HFFc6 (cell line): Measurements from ENCODE around the gene MAOA. TPM values are rescaled to one million over a fixed set of nuclear protein-coding genes. Genes with fewer than 3 reads are reported as not detected.
"Not testable (repeated sequence)": the region's sequence is repeated elsewhere in the genome, so short reads cannot be mapped to it uniquely, and the experiment has no call there.

Experiments
- DNase-seq: peaks from one replicate; pipeline ENCODE4 v3.0.0-alpha.2; 2018
- H3K27ac Mint-ChIP-seq: 2 replicates; pipeline ENCODE4 v1.8.0; 2020; ENCODE audit warnings: mild to moderate bottlenecking, mixed read lengths
- H3K27me3 Mint-ChIP-seq: 2 replicates; pipeline ENCODE4 v1.8.0; 2021; ENCODE audit warnings: mild to moderate bottlenecking, moderate library complexity, mixed read lengths; ENCODE audit not compliant: insufficient read depth
- H3K36me3 Mint-ChIP-seq: 2 replicates; pipeline ENCODE4 v1.8.0; 2021; ENCODE audit warnings: low read depth, mixed read lengths
- H3K4me1 Mint-ChIP-seq: 2 replicates; pipeline ENCODE4 v1.8.0; 2020; ENCODE audit warnings: low read depth, mixed read lengths
- H3K4me3 Mint-ChIP-seq: 2 replicates; pipeline ENCODE4 v1.8.0; 2020; ENCODE audit warnings: mild to moderate bottlenecking, moderate library complexity, mixed read lengths
- H3K9me3 Mint-ChIP-seq: 2 replicates; pipeline ENCODE4 v1.8.0; 2020; ENCODE audit warnings: mild to moderate bottlenecking, mixed read lengths
- CTCF ChIP-seq: fragments of 200-600 bp; sonication (generic); IDR thresholded peaks from 2 replicates; pipeline ENCODE4 v1.5.0; 2021; ENCODE audit warnings: antibody characterized with exemption, mild to moderate bottlenecking
- total RNA-seq, 6 experiments: library from RNA; stranded (reverse); fragmentation: NEBNext Ultra II Directional; extraction: Animal tissue kit (Norgen Biotek cat#: 25700); gene quantifications; 2 replicates in 1 of 6; 3 replicates in 5 of 6; pipeline ENCODE4 v1.2.3, GENCODE V29; 2021

MAOA gene
- total RNA-seq, 6 experiments from 2014 or later: 0.07 to 0.25 (median 0.07) TPM; not detected in 3

GRCh38 chrX:43718081-43718480, 62.0 kb downstream of the MAOA start:
- DNase-seq: no peak
- Mint-ChIP-seq H3K4me1 (no peaks in the 10 kb centered on the region), H3K36me3 (no peaks in the 10 kb centered on the region), H3K27me3 (no peaks in the 10 kb centered on the region), H3K4me3 (no peak overlapping the region), H3K27ac (no peak overlapping the region), H3K9me3 (no peaks in the 10 kb centered on the region)
- no peak for TF ChIP-seq CTCF

GRCh38 chrX:43718546-43718945, 62.4 kb downstream of the MAOA start:
- no peak overlapping the region for H3K27ac Mint-ChIP-seq
- no peaks in the 10 kb centered on the region for H3K36me3 Mint-ChIP-seq
- no peaks in the 10 kb centered on the region for H3K27me3 Mint-ChIP-seq
- no peak overlapping the region for H3K4me3 Mint-ChIP-seq
- no peaks in the 10 kb centered on the region for H3K9me3 Mint-ChIP-seq
- no peaks in the 10 kb centered on the region for H3K4me1 Mint-ChIP-seq
- DNase-seq: no peak
- no peak for TF ChIP-seq CTCF

- no peak for TF ChIP-seq CTCF
- H3K27ac Mint-ChIP-seq: no peak overlapping the region
- H3K27me3 Mint-ChIP-seq: no peaks in the 10 kb centered on the region
- H3K36me3 Mint-ChIP-seq: no peaks in the 10 kb centered on the region
- no peak for DNase-seq
- no peaks in the 10 kb centered on the region for H3K9me3 Mint-ChIP-seq
- no peaks in the 10 kb centered on the region for H3K4me1 Mint-ChIP-seq
- no peak overlapping the region for H3K4me3 Mint-ChIP-seq
These were observed 62.9 kb downstream of the MAOA start for GRCh38 chrX:43718956-43719355.

- Mint-ChIP-seq H3K36me3 (no peaks in the 10 kb centered on the region), H3K9me3 (0 out of 2 replicates have a peak, but pooled peaks cover 6% of the 10 kb centered on the region), H3K27ac (no peak overlapping the region), H3K27me3 (no peaks in the 10 kb centered on the region), H3K4me1 (no peaks in the 10 kb centered on the region), H3K4me3 (no peak overlapping the region)
- TF ChIP-seq CTCF: no peak
- DNase-seq: no peak
These were observed 64.0 kb downstream of the MAOA start for GRCh38 chrX:43720082-43720481.

GRCh38 chrX:43720961-43721360, 64.9 kb downstream of the MAOA start:
- Mint-ChIP-seq H3K9me3 (0 out of 2 replicates have a peak, but pooled peaks cover 6% of the 10 kb centered on the region), H3K4me1 (no peaks in the 10 kb centered on the region), H3K27ac (no peak overlapping the region), H3K4me3 (no peak overlapping the region), H3K36me3 (no peaks in the 10 kb centered on the region), H3K27me3 (no peaks in the 10 kb centered on the region)
- no peak for DNase-seq
- no peak for TF ChIP-seq CTCF

GRCh38 chrX:43725227-43725626, 69.1 kb downstream of the MAOA start:
- not testable (repeated sequence) for H3K27ac Mint-ChIP-seq, H3K4me1 Mint-ChIP-seq, H3K27me3 Mint-ChIP-seq, H3K4me3 Mint-ChIP-seq, DNase-seq, H3K36me3 Mint-ChIP-seq
- H3K9me3 Mint-ChIP-seq: peaks cover 10% of the 10 kb centered on the region

- not testable (repeated sequence) for H3K27ac Mint-ChIP-seq, H3K27me3 Mint-ChIP-seq
- peaks cover 14% of the 10 kb centered on the region for H3K9me3 Mint-ChIP-seq
These were observed 71.2 kb downstream of the MAOA start for GRCh38 chrX:43727254-43727653.

More at GRCh38 chrX:43727254-43727653, 71.2 kb downstream of the MAOA start:
- not testable (repeated sequence) for DNase-seq, H3K36me3 Mint-ChIP-seq, H3K4me3 Mint-ChIP-seq, H3K4me1 Mint-ChIP-seq
